ENCODE data around the gene LINGO3.

LINGO3 gene

GRCh38 chr19:2277138-2277537 is 30.8 kb downstream of the LINGO3 start:
- no peak overlapping the region for H3K4me3 ChIP-seq (ENCODE audit: low read depth, low read length)
- H2AFZ ChIP-seq (ENCODE audit: low read length, unreplicated experiment), result no peak overlapping the region
- H3K79me2 ChIP-seq (ENCODE audit: control insufficient read depth, insufficient read depth, low read length, unreplicated experiment), result peaks cover 28% of the 10 kb centered on the region
- no peaks in the 10 kb centered on the region for H3K27me3 ChIP-seq (ENCODE audit: insufficient read depth, low read length)
- peaks cover 4% of the 10 kb centered on the region; the same call in 1 of the 2 replicates for H3K36me3 ChIP-seq (ENCODE audit: insufficient read depth, low read length)
- H3K4me1 ChIP-seq (ENCODE audit: control insufficient read depth, insufficient read depth, low read length, unreplicated experiment), result peaks cover 12% of the 10 kb centered on the region
- H3K27ac ChIP-seq (ENCODE audit: low read depth, low read length), result no peak overlapping the region

- H3K36me3 ChIP-seq (ENCODE audit: insufficient read depth, low read length), result peaks cover 4% of the 10 kb centered on the region; the same call in 1 of the 2 replicates
- peaks cover 9% of the 10 kb centered on the region for H3K4me1 ChIP-seq (ENCODE audit: control insufficient read depth, insufficient read depth, low read length, unreplicated experiment)
- H3K79me2 ChIP-seq (ENCODE audit: control insufficient read depth, insufficient read depth, low read length, unreplicated experiment), result peaks cover 34% of the 10 kb centered on the region
- no peak overlapping the region for H3K4me3 ChIP-seq (ENCODE audit: low read depth, low read length)
- no peak overlapping the region for H3K27ac ChIP-seq (ENCODE audit: low read depth, low read length)
- H3K27me3 ChIP-seq (ENCODE audit: insufficient read depth, low read length), result no peaks in the 10 kb centered on the region
- no peak overlapping the region for H2AFZ ChIP-seq (ENCODE audit: low read length, unreplicated experiment)
Measured at GRCh38 chr19:2276429-2276986, 31.4 kb downstream of the LINGO3 start.

GRCh38 chr19:2275588-2276428 is 32.1 kb downstream of the LINGO3 start:
- Histone ChIP-seq H3K27ac (ENCODE audit: low read depth, low read length) (no peak overlapping the region), H3K4me3 (ENCODE audit: low read depth, low read length) (no peak overlapping the region), H3K27me3 (ENCODE audit: insufficient read depth, low read length) (no peaks in the 10 kb centered on the region), H3K4me1 (ENCODE audit: control insufficient read depth, insufficient read depth, low read length, unreplicated experiment) (peaks cover 9% of the 10 kb centered on the region), H3K36me3 (ENCODE audit: insufficient read depth, low read length) (peaks cover 4% of the 10 kb centered on the region; the same call in 1 of the 2 replicates), H2AFZ (ENCODE audit: low read length, unreplicated experiment) (no peak overlapping the region), H3K79me2 (ENCODE audit: control insufficient read depth, insufficient read depth, low read length, unreplicated experiment) (peaks cover 41% of the 10 kb centered on the region)

GRCh38 chr19:2274931-2275535 is 32.9 kb downstream of the LINGO3 start:
- Histone ChIP-seq H3K4me1 (ENCODE audit: control insufficient read depth, insufficient read depth, low read length, unreplicated experiment) (peaks cover 9% of the 10 kb centered on the region), H3K79me2 (ENCODE audit: control insufficient read depth, insufficient read depth, low read length, unreplicated experiment) (peaks cover 47% of the 10 kb centered on the region), H3K36me3 (ENCODE audit: insufficient read depth, low read length) (peaks cover 4% of the 10 kb centered on the region; the same call in 1 of the 2 replicates), H2AFZ (ENCODE audit: low read length, unreplicated experiment) (no peak overlapping the region), H3K4me3 (ENCODE audit: low read depth, low read length) (no peak overlapping the region), H3K27me3 (ENCODE audit: insufficient read depth, low read length) (no peaks in the 10 kb centered on the region), H3K27ac (ENCODE audit: low read depth, low read length) (no peak overlapping the region)

- H3K79me2 ChIP-seq (ENCODE audit: control insufficient read depth, insufficient read depth, low read length, unreplicated experiment), result peaks cover 54% of the 10 kb centered on the region
- no peak overlapping the region for H3K4me3 ChIP-seq (ENCODE audit: low read depth, low read length)
- H3K27ac ChIP-seq (ENCODE audit: low read depth, low read length), result no peak overlapping the region
- peaks cover 4% of the 10 kb centered on the region; the same call in 1 of the 2 replicates for H3K36me3 ChIP-seq (ENCODE audit: insufficient read depth, low read length)
- H3K4me1 ChIP-seq (ENCODE audit: control insufficient read depth, insufficient read depth, low read length, unreplicated experiment), result peaks cover 9% of the 10 kb centered on the region
- H2AFZ ChIP-seq (ENCODE audit: low read length, unreplicated experiment), result no peak overlapping the region
- no peaks in the 10 kb centered on the region for H3K27me3 ChIP-seq (ENCODE audit: insufficient read depth, low read length)
Measured at GRCh38 chr19:2274185-2274711, 33.7 kb downstream of the LINGO3 start.

- peaks cover 54% of the 10 kb centered on the region for H3K79me2 ChIP-seq (ENCODE audit: control insufficient read depth, insufficient read depth, low read length, unreplicated experiment)
- H3K36me3 ChIP-seq (ENCODE audit: insufficient read depth, low read length), result peaks cover 4% of the 10 kb centered on the region; the same call in 1 of the 2 replicates
- no peak overlapping the region for H2AFZ ChIP-seq (ENCODE audit: low read length, unreplicated experiment)
- no peak overlapping the region for H3K27ac ChIP-seq (ENCODE audit: low read depth, low read length)
- no peaks in the 10 kb centered on the region for H3K27me3 ChIP-seq (ENCODE audit: insufficient read depth, low read length)
- peaks cover 9% of the 10 kb centered on the region for H3K4me1 ChIP-seq (ENCODE audit: control insufficient read depth, insufficient read depth, low read length, unreplicated experiment)
- H3K4me3 ChIP-seq (ENCODE audit: low read depth, low read length), result peak overlapping the region; percentile 98
Measured at GRCh38 chr19:2273356-2274184, 34.4 kb downstream of the LINGO3 start.

- Histone ChIP-seq H3K4me1 (ENCODE audit: control insufficient read depth, insufficient read depth, low read length, unreplicated experiment) (peaks cover 15% of the 10 kb centered on the region), H3K79me2 (ENCODE audit: control insufficient read depth, insufficient read depth, low read length, unreplicated experiment) (peaks cover 54% of the 10 kb centered on the region), H3K4me3 (ENCODE audit: low read depth, low read length) (peak overlapping the region; percentile 98), H3K27me3 (ENCODE audit: insufficient read depth, low read length) (no peaks in the 10 kb centered on the region), H3K36me3 (ENCODE audit: insufficient read depth, low read length) (peaks cover 4% of the 10 kb centered on the region; the same call in 1 of the 2 replicates), H2AFZ (ENCODE audit: low read length, unreplicated experiment) (no peak overlapping the region), H3K27ac (ENCODE audit: low read depth, low read length) (peak overlapping the region; percentile 73)
Measured at GRCh38 chr19:2271234-2272103, 36.5 kb downstream of the LINGO3 start.

- H2AFZ ChIP-seq (ENCODE audit: low read length, unreplicated experiment), result no peak overlapping the region
- H3K4me1 ChIP-seq (ENCODE audit: control insufficient read depth, insufficient read depth, low read length, unreplicated experiment), result peaks cover 17% of the 10 kb centered on the region
Measured at GRCh38 chr19:2270423-2271233, 37.3 kb downstream of the LINGO3 start.

GRCh38 chr19:2270157-2270422 is 37.9 kb downstream of the LINGO3 start:
- Histone ChIP-seq H3K36me3 (ENCODE audit: insufficient read depth, low read length) (peaks cover 4% of the 10 kb centered on the region; the same call in 1 of the 2 replicates), H3K79me2 (ENCODE audit: control insufficient read depth, insufficient read depth, low read length, unreplicated experiment) (peaks cover 49% of the 10 kb centered on the region), H3K4me3 (ENCODE audit: low read depth, low read length) (peak overlapping the region; percentile 98), H3K27me3 (ENCODE audit: insufficient read depth, low read length) (no peaks in the 10 kb centered on the region), H2AFZ (ENCODE audit: low read length, unreplicated experiment) (no peak overlapping the region), H3K4me1 (ENCODE audit: control insufficient read depth, insufficient read depth, low read length, unreplicated experiment) (peaks cover 17% of the 10 kb centered on the region), H3K27ac (ENCODE audit: low read depth, low read length) (peak overlapping the region; percentile 89)

More at GRCh38 chr19:2270423-2271233, 37.3 kb downstream of the LINGO3 start:
- peak overlapping the region; percentile 89 for H3K27ac ChIP-seq (ENCODE audit: low read depth, low read length)
- peaks cover 4% of the 10 kb centered on the region; the same call in 1 of the 2 replicates for H3K36me3 ChIP-seq (ENCODE audit: insufficient read depth, low read length)
- H3K79me2 ChIP-seq (ENCODE audit: control insufficient read depth, insufficient read depth, low read length, unreplicated experiment), result peaks cover 52% of the 10 kb centered on the region
- H3K4me3 ChIP-seq (ENCODE audit: low read depth, low read length), result peak overlapping the region; percentile 98
- H3K27me3 ChIP-seq (ENCODE audit: insufficient read depth, low read length), result no peaks in the 10 kb centered on the region
